ENCODE measurements around the gene RHBDF2.
"Not testable (repeated sequence)": the region's sequence is repeated elsewhere in the genome, so short reads cannot be mapped to it uniquely, and the experiment has no call there.

RHBDF2 gene

DNA sequence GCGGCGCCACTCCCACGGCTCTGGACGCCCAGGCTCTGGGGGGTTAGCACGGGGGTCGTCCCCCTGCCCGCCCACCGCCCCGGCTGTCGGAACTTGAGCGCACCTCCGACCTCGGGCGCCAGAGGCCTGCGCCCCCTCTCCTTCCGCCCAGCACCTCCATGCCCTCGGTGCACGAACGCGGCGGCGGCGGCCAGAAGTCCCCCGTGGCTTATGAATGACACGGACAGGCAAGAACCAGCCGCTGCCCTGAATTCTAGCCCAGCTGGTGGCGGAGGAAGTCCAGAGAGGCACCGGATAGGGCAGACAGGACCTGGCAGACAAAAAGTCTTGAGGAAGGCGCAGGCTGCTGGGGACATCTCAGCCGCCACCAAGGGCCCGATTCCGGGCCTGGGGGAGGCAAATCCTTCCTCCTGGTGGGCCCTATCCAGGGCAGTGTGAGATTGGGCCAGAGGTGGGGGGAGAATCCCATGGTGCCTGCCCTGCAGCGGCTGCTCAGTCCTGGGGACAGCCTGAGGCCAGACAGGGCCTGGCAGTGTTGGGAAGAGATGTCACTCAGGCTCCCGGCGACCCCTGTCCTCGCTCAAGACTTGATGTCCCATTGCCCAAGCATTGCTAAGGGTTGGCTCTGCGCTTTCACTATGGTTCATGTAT lies 37.2 kb upstream of the RHBDF2 start:
- no peak for DNase-seq (ENCODE audit: low read depth)

DNA sequence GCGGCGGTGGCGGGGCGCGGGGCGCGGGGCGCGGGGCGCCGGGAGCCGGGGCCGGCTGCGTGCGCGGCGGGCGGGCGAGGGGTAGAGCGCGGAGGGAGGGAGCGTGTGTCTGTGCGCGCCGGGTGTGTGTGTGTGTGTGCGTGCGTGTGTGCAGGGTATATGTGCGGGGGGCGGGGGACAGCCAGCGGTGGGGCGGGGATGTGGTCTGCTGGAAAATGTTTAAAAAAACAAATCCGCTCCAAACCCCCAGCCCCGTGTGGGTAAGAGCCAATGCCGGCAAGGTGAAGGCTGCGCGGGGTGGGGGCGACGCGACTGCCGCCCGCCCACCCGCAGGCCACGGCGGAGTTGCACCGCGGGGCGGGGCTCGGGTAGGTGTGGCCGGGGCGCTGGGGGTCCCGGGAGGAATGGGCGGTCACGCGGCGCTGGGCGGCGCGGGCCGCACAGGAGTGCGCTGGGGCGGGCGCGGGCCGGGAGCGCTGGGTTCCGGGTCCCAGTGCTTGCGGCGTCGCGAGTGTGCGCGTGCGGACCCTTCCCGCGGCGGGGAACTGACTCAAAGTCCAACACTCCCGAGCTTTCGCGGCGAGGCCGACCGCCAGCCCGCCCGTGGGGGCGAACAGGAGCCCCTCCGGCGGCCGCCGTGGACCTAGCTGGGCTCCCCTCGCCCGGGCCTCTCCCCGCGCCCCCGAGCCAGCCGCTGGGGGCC lies 36.5 kb upstream of the RHBDF2 start, which contains the start of gene CYGB:
Gene CYGB (minus strand): TSS at position 132 of the 703 bp plus-strand sequence. CDS start 167 bp downstream, outside the sequence.
- DNase-seq (ENCODE audit: low read depth): no peak

DNA sequence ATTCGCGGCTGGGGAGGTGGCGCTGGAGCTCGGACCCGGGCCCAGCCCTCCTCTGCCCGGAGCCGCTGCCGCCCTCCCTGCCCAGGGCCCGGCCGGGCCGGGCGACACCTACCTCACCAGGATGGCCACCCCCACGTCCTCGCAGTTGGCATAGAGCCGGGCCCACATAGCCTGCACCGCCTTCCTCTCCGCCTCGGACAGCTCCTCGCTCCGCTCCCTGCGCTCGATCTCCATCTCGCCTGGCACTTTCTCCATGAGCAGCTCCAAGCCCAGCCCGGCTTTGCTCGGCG lies 36.0 kb upstream of the RHBDF2 start:
- DNase-seq (ENCODE audit: low read depth): no peak

DNA sequence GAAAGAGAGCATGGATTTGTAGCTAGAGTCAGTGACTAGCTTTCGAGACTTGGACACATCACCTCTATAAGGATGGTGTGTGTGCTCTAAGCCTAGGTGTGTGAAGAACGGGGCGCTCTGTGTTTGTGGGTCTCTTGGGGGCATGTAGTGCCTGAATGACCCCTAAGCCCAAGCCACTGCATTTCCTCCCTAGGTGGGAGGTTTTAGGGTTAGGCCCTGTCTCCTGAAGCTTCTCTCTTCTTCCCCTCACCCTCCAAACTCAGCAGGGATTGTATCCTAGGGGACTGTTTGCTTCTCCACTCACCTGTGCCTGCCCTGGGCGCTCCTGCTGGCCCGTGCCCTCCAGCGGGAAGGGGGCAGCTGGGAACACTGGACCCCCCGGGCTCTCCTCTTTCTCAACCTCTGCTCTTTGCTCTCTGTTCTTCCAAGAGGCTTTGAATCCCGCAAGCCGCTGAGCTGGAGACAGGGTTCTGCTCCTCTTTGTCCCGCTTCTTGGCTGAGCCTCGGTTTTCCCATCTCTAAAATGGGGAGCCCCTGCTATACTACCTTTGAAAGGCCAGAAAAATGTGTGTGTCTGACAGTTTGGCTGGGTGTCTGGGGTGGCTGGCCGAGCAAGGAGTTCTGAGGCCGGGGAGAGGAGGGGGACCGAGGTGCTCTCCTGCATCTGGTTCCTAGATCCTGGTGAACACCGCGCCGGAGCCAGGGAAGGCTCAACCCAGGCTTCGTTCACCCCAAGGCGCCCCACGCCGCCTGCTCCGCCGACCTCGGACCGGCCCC lies 35.5 kb upstream of the RHBDF2 start:
- no peak for DNase-seq (ENCODE audit: low read depth)

DNA sequence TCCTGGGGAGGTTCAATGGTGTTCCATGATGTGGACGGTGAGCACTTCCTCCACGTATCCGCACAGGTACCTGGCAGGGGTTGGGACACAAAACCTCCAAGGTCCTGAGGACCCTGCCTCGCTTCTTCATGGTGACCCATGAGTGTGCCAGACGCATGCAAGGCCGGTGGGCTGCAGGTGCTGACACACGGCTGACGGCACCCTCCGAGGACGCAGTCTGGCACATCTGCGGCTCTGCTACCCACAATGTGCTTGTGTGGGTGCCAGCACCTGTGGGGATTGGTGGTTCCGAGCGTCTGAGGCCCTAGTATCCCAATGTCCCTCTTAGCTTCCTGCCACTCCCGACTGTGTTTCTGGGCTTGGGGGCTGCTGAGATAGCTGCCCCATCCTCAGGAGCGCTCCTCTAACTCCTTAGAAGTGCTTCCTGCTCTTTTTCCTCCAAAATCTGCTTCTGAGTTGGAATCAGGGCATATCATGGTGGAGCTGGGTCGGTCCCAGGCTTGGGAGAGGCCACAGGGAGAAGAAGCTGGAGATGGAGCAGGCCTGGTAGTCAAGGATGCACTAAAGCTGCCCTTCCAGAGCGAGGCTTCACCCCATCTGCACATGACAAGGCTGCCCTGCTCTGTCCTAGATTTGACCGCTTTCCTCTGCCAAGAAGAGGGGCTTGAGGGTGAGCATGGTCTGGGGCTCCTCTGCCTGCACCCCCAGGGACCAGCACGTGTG lies 34.7 kb upstream of the RHBDF2 start:
- no peak for DNase-seq (ENCODE audit: low read depth)

DNA sequence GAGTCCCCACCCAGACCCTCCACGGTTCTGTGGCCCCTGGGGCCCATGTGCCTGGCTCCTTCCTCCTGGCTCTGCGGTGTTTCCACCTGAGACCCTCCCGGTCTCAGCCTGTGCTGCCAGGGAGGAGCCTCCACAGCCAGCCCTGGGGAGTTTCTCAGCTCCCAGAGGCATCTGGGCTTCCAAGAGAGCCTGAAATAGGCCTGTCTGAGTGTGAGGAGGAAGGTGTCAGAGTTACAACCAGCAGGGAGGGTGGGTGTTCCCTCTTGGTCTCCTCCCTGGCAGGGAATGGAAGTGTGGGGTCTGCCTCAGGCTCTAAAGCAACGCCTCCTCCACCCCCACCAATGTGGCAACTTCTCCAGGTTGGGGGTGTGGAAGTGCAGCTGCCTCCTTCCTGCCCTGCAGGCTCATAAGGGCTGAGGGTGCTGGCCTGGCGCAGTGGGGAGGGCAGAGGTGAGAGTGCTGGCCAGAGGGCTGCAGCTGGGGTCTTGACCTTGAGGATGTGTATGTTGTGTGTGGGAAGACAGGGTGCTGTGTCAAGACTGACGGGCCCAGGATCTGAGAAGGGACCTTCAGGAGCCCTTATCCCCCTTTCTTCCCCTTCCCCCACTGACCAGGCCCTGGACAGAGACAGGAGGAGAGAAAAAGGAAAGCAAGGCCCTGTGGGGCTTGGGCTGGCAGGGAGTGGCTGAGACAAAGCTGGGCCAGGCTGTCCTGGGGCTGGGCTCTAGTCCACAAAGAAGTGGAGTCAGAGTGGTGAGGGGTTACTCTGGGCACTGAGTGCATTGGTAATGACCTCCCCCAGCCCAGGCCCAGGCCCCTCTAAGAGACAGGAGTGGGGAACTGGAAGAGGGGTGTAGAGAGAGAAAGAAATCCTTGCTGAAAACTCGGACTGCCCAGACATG lies 33.9 kb upstream of the RHBDF2 start:
- DNase-seq (ENCODE audit: low read depth): no peak

DNA sequence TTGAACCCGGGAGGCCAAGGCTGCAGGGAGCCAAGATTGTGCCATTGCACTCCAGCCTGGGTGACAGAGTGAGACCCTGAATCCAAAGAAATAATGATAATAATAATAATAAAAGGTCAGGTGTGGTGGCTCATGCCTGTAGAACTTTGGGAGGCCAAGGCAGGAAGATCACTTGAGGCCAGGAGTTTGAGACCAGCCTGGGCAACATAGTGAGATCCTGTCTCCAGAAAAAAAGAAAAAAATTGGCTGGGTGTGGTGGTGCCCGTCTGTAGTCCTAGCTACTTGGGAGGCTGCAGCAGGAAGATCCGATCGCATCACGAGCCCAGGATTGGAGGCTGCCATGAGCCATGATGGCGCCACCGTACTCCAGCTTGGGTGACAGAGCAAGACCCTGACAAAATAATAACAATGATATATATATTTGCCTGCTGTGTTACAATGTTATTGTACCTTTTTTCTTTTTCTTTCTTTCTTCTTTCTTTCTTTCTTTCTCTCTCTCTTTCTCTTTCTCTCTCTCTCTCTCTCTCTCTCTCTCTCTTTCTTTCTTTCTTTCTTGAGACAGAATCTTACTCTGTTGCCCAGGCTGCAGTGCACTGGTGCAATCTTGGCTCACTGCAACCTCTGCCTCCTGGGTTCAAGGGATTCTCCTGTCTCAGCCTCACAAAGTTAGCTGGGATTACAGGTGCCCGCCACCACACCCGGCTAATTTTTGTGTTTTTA lies 32.6 kb upstream of the RHBDF2 start:
- DNase-seq (ENCODE audit: low read depth): not testable (repeated sequence)

DNA sequence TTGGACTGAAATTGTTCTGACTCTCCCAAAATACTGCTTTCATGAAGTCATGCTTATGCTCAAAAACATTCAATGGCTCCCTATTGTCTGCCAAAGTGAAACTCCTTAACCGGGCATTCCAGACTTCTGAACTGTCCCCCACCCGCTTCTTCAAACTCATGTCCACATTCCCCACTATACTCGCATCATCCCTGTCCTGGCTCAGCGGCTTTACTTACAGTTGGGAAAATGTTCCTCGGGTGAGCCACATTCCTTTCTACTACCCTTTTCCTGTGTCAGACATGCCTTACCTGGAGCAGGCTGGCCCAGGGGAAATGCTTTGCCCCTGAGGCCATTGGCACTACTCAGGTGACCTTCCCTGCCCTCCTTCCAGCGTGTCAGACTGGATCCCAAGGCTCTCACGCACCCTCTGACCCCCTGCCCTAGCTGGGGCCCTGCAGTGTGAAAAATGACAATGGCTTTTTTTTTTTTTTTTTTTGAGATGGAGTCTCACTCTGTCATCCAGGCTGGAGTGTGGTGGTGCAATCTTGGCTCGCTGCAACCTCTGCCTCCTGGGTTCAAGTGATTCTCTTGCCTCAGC lies 30.9 kb upstream of the RHBDF2 start:
- no peak for DNase-seq (ENCODE audit: low read depth)

DNA sequence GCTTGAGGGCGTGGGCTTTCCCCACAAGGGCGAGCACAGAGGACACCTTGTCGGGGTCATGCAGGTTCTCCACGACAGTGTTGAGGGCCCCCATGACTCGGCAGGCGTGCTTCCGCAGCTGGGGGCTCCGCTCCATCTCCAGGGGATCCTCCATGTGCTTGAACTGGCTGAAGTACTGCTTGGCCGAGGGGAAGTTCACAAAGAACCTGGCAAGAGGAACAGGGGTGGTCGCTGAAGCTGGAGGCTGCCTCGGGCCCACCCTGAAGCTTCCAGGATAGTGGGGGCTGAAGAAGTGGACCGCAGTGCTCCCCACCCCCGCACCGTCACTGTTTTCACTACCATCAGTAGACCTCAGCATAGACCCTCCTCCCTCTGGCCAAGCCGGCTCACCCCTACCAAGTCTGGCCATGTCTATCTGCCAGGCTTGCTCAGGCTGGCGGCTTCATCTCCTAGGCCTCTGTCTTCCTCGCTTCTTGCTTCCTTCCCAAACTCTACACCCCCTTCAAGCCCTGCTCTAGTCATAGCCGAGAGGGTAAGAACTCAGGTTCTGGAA lies 30.3 kb upstream of the RHBDF2 start:
- no peak for DNase-seq (ENCODE audit: low read depth)

DNA sequence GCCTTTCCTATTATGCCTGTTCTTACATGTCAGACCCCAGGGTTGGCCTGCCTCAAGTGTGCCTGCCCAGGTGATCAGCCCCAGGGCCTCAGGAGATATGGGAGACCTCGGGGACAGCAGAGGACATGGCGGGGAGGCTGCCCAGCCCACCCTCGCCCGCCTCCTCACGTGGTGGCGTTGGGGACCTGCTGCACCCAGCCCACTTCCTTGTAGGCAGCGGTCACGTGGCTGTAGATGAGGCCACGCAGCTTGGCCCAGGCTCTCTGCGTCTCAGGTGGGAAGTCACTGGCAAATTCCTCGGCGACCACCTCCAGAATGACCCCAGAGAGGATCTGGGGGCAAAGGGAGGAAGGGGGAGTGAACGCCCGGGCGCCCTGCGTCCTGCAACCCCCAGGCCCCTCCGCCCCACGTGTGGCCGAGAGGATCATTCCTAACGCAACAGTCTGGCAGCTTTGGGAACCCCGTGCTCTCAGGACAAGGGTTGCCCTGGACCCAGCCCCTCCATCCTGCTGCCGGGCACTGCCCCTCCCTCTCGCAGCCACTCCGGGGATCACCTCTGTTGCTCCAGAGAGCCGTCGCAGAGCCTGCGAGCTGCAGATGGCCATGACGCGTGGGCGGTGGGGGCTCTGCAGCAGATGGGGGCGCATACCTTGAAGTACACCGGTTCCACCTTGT lies 29.7 kb upstream of the RHBDF2 start:
- DNase-seq (ENCODE audit: low read depth): no peak

DNA sequence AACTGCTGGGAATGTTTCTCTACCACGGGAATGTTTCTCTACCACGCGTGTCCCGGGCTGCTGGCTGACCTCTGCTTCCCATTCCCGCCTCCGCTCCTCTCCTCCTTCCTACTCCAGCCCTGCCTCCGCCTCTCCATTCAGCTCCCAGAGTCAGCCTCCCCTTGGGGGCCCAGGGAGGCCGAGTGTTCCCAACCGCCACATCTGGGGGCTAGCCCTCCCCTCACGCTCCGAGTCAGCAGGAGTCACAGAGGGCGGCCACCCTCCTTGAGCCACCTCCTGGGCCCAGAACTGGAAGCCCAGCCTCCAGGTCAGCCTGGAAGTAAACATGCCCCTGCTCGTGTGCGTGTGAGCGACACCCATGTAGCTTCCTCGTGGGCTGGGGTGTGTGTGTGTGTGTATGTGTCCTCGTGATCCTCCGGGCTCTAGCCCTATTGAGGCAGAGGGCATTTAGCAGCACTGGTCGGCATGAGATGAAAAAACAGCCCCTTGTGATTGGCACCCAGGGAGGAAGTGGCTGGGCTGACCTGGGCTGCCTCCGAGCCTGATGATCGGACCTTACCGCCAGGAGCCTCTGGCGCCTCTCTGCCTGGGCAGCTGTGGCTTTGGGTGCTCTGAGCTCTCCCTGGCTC lies 29.0 kb upstream of the RHBDF2 start:
- DNase-seq (ENCODE audit: low read depth): no peak

DNA sequence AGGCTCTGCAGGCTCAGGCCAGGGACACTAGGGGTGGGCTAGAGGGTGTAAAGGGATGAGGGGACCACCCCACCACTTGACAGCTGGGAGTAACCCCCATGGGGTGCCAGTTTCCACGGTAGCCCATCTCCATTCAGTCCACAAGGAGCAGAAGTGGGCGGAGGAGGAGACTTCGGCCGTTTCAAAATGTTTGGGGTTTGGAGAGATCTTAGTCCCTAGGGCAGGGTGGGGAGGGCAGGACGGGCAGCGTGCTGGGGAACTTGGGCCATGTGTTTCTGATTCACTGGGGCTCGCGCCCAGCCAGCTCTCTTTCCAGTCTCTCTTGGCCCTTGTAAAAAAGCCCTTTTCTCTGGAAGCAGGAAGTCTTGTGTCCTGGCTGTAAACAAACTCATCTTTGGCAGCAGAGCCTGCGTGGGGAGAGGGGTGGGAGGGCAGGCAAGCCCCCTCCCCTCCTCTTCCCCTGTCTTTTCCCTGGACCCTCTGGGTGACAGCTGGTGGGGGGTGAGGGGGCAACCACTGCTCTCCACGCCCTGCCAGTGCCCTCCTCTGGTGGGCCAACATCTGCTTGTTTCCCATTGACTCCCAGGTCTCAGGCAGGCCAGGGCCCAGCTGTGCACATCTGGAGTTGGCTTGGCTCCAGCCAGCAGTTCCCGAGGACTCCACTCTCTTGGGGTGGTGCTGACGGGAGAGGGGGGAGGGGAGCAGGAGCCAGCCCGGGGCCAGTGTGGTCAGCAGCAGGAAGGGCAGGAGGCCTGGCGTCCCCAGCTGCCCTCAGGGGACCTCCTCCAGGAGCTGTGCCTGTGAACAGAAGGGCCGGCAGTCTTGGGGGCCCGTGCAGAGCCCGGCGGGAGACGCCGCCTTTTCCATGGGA lies 28.2 kb upstream of the RHBDF2 start:
- DNase-seq (ENCODE audit: low read depth): no peak

DNA sequence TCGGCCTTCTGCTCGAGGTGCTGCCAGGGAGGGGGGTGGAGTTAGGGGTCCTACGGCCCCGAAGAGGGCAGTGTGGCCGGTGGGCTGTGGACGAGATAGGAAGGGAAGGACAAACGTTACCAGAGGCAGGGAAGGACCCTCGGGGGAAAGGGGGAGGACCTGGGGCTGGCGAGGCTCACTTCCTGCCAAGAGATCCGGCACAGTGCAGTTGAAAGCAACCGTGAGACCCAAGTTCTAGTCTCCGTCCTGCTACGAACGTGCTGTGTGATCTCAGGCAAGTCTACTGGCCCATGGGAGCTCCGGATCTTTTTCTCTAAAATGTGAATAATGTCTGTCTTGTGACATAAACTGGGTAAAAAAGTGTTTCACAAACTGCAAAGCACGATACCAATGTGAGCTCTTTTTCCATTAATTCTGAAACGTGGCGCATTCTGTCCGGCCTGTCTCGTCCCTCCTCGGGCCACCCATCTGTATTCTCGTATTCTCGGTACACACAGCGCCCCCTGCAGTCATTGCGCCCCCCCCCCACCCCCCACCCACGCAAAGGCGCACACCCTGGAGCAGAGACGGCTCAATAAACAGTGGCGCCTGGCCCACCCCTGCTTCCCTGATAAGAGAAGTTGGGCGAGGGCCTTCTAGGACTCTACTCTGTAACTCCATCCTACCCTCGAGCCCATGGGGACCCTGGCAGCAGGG lies 27.5 kb upstream of the RHBDF2 start:
- DNase-seq (ENCODE audit: low read depth): no peak

DNA sequence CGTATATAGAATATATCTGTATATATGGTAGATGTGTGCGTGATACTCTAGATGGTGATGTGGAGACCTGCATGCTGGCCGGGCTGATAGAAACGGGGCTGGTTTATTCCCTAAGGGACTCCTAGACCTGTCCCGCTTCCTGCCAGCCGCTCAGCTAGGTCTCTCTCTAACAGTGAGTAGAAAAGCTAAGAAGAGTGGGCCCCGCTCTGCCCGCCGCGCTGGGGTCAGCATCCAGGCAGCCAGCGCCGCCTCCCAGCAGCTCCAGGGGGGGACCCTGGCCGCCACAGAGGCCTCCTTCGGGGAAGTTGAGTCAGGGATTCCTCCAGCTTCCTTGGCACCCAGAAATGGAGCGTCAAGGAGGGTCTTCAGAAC lies 26.9 kb upstream of the RHBDF2 start:
- DNase-seq (ENCODE audit: low read depth): no peak

DNA sequence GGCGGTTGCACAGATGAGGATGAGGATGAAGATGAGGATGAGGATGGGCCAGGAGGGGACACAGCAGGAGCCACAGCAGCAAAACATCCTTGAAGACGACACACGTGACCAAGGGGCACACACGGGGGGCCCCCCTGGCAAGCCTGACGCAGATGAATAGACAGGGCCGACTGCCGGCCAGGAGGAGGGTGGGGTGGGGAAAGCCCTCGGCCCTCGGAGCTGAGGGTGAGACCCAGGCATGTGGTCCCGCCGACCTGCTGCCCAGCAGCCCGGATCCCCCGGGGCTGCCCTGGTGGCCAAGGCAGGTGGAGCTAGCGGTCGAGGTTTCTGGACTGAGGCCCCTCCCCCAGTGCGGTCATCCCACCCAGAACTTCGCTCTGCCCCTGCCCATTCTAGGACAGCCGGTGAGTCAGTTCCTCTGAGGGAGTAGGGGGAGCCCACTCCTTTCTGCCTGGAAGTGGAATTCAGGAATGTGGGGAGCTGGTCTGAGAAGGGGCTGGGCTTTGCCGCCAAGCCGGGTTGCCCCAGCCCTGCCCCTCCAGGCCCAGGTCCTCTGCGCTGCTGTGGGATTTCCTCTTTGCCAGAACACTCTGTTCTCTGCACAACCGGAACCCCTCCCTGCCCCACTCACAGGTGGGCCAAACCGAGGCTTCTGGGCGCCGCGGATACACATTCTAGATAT lies 26.3 kb upstream of the RHBDF2 start:
- no peak for DNase-seq (ENCODE audit: low read depth)

DNA sequence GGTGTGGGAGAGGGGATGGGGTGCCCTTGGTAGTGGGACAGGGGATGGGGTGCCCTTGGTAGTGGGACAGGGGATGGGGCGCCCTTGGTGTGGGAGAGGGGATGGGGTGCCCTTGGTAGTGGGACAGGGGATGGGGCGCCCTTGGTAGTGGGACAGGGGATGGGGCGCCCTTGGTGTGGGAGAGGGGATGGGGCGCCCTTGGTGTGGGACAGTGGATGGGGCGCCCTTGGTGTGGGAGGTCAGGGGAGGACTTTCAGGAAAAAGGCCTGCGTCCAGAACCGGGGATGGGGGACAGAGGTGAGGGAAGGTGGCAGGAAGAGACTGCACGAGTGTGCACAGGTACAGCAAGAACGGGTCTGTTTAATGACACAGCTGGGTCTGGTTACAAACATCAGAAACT lies 25.8 kb upstream of the RHBDF2 start:
- DNase-seq (ENCODE audit: low read depth): not testable (repeated sequence)

DNA sequence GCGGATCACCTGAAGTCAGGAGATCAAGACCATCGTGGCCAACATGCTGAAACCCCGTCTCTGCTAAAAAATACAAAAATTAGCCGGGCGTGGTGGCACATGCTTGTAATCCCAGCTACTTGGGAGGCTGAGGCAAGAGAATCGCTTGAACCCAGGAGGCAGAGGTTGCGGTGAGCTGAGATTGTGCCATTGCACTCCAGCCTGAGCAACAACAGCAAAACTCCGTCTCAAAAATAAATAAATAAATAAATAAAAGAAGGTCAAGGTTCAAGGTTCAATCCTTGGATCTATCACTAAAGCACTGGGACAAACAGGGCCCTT lies 24.2 kb upstream of the RHBDF2 start:
- not testable (repeated sequence) for DNase-seq (ENCODE audit: low read depth)
